Left kidney (tissue), 2 donors: ENCODE data around the gene CMTM8. TPM values are rescaled to one million over a fixed set of nuclear protein-coding genes. Genes with fewer than 3 reads are reported as not detected.

ENCODE experiments used
- DNase-seq: peaks from one replicate; pipeline ENCODE4 v3.0.0-alpha.2; 2013
- polyA plus RNA-seq: library from polyadenylated mRNA; unstranded; fragments of 120-200 nt; gene quantifications from one replicate; pipeline ENCODE4 v1.2.1, GENCODE V29; 2013; ENCODE audit not compliant: insufficient read length

CMTM8 gene
- polyA plus RNA-seq, 1 donor: 8.4 TPM

DNA sequence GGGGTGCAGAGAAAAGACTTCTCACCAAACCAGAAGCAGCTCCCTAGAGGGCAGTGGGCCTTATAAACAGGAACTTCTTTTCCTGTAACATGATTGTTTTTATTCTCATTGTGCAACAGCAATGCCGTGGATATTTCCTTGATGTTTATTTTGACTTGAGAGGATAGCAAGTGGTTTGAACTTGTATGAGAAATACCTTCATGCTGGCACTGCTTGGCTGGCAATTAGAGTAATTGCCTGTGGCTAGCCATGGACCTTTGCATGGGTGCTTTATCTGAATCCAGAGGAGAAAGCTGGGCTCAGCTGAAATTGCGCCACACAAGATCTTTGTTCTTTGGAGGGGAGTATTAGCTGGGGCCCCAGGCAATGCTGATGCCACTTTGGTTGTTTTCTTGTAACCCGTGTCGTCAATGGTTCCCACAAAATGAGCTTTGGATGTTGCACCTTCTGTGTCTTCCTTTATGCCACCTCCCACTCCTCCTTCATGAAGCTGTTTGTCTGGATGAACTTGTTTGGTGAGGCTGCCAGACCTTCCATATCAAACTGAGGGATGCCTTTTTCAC lies 37.9 kb downstream of the CMTM8 start:
- DNase-seq: no peak

DNA sequence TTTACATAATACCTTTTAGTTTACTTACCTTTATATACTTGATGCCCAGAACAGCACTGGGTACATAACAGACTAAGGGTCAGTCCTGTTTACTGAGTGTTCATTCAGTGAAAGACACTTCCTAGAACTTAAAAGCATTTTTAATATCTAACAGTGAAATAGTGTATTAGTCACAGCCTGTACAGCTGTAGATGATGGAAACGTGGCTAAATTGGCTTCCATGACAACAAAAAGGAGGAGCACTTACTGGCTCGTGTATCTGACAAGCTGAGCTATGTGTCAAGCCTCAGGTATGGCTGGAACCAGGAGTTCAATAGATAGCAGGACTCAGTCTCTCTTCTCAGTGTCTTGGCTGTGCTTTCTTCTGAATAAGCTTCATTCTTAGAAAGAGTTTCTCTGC lies 40.2 kb downstream of the CMTM8 start:
- DNase-seq: no peak

- DNase-seq: no peak
Observed at GRCh38 chr3:32280262-32280910, 41.9 kb downstream of the CMTM8 start.

DNA sequence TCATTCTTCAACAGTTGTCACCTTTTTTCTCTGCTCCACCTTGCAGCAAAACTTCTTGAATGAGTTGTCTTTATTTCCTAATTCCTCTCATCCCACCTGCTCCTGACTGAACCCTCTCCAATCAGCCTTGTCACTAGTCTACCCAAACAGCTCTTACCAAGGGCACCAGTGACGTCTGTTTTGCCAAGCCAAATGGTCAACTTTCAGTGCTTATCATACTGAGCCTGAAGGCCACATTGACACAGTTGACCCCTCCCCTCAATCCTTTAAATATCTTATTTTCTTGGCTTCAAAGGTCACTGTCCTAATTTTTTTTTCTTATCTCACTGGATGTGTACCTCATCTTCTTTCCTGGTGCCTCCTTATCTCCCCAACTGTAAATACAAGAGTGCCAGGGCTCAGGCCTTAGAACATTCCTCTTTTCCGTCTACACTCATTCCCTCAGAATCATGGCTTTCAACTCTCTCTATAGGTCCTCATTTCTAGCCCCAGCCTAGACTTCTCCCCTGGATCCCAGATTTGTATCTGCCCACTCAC lies 43.2 kb downstream of the CMTM8 start:
- no peak for DNase-seq

DNA sequence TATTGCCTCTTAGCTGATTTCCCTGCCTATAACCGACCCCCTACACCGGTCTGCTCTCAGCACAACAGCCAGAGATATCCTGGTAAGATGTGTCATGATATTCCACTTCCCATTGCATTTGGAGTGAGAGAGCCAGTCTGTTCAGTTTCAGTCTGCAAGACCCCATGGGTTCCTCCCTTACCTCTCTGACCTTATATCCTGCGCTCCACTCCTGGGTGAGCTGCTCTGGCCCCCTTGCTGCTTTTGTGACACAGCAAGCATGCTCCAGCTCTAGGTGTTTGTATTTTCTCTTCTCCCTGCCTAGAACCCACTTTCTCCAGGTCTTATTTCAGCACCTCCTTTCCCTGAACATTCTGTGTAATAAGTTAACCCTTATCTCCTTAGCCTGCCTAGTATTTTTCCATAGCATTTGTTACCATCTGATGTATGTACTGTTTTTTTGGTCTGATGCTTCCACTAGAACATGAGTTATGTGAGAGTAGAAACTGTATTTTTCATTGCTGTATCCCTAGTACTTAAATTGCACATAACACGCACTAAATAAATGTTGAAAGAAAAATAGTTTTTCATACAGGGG lies 44.2 kb downstream of the CMTM8 start:
- DNase-seq: no peak

GRCh38 chr3:32283304-32283703 lies 44.8 kb downstream of the CMTM8 start:
- no peak for DNase-seq

GRCh38 chr3:32284443-32285212 lies 46.1 kb downstream of the CMTM8 start:
- no peak for DNase-seq

- peak; percentile 57 for DNase-seq
Observed at GRCh38 chr3:32285891-32286290, 47.4 kb downstream of the CMTM8 start.

DNA sequence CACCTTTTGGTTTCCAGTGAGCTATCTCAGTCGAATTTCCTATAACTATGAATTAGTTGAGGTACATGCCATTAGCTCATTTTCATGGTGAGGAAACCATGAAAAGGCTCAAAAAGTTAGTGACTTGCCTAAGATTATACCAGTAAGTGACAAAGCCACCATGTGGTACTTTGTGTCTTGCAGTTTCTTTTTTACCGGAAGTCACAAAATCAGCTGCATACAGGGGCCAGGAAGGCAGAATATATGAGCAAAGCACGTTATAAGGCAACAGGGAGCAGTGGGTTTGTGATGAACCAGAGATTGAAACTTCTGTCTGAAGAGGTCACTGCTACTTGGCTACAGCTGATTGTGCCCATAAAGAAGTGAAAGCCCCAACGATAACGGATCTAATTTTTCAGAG lies 50.3 kb downstream of the CMTM8 start:
- DNase-seq: no peak

DNA sequence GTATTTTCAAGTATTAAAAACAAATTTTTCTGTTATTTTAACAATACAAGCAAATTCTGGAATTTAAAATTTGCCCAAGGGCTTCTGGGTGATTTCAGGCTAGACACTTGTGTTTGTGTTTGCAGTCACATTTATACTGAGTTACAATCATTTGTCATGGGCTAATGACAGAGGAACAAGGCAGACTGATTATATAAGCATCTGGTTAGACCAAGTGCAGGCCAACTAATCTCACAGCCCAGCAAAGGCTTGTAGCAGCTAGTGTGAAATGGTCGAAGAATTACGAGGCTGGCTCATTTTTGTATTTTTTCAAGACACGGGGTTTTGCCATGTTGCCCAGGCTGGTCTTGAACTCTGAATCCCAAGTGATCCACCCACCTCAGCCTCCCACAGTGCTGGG lies 52.1 kb downstream of the CMTM8 start:
- no peak for DNase-seq

DNA sequence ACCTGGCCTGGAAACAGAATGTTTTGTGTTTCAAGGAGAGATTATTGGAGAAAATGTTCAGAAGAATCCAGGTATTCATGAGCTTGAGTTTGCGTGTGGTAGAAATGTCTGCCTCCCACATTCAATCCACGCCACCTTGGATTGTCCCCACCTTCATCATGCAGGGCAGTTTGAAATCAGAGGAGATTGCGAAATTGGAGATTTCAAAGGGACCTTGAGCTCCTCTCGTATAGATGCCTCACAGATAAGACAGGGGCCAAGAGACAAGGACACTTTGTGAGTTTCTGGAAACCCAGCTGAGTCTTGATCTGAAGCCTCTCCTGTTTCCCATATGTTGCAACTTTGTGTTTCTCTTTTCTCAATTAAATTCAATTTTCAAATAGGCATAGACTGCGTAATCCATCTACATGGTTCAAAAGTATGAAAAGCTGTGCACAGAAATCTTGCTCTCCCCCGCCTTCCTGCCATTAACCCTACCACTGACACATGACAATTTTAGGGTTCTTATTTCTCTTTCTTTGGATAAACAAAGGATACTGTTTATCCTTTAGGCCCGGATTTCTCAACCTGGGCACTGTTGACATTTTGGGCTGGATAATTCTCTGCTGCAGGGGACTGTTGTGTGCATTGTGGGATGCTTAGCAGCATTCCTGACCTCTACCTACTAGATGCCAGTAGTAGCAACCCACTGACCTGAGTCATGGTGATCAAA lies 53.8 kb downstream of the CMTM8 start:
- no peak for DNase-seq

GRCh38 chr3:32293903-32294302 lies 55.4 kb downstream of the CMTM8 start:
- no peak for DNase-seq

DNA sequence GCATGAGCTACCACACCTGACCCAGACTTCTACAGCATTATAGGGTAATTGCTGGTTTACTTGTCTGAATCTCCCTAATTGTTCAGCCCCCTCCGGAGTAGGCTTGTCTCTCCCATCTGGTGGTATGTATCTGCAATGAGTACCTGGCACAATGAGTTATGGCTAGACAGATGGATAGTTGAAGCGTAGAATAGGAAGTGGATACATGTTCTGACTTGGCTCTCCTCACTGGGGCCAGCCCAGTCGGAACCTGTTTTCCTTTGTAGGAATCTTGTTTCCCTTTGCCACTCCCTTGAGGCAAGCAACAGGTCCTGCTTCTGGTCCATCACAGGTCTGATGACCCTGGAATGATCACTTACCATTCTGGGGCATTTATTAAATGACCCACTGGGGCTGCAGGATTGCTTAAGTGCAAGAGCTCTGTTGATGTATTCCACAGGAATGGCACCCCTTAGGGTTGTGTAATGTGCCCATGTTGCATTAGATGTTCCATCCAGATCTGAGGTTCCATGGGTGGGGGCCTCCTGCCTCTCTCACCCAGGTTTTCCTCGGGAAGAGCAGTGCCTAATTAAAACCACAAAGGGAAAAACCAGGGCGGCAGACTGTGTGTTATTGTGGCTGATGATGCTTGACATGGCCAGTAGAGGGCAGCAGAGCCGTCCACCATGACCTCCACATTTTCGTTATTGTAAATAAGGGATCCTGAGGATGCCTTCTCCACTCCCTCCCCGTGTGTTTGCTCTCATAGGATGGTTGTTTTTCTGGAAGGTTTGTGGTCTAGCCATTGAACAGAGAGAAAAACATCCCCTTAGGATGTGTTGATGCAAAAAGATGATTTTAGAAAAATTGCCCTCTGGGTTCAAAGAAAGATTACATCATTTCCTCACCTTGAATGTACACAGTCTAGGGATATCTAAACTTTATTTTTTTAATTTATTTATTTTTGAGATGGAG lies 58.0 kb downstream of the CMTM8 start:
- DNase-seq: peak; percentile 69

- DNase-seq: no peak
Observed at GRCh38 chr3:32297366-32297765, 58.9 kb downstream of the CMTM8 start.

DNA sequence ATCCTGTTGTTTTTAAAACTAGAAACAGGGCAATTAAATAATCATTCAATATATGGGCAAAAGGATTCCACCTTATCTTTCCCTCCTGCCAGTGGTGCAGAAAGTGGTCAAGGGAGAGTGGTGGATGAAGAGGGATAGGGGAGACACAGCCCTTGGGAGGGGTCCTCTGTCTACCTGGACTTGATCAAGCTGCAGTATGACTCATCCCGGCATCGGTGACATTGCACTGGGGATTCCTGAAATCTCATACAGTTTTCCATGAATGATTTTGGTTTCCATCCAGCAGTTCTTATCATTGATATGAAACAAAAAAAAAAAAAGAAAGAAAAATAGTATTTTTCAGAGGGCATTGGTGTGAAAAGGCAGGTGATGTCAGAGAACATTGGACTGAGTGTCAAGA lies 62.9 kb downstream of the CMTM8 start:
- DNase-seq: no peak

DNA sequence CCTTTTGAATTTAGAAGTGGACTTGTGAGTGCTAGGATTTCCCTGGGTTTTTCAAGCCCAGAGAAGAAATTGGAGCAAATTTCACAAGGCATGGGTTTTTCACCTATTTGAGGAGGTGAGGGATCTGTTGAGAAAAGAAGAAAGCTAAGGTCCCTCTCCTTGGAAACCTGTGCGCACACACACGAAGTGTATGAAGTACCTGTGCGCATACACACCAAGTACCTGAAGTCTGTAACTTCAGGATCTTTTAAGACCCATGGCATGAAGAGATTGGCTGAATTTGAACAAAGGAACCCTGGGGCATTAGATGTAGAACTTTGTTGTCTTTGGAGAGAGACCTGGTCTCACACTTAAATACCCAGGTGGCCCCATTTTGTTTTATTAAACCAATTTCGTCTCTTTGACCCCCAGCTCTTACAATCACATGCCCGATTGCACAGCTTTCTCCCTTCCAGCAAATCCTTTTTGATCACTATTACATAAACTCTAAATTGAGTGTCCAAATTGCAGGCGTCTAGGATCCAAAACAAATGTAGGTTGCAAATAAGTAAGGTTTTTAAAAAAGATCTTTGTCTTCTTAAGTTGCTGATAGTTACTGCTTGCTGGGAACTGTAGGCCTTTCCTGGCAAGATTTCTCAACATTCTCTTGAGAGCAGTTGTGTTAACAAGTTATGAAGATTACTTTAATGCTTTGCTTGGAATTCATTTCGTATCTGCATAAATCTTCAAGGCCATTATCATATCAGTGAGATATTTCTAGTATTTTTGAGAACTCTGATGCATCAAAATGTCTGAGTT lies 64.3 kb downstream of the CMTM8 start:
- no peak for DNase-seq

DNA sequence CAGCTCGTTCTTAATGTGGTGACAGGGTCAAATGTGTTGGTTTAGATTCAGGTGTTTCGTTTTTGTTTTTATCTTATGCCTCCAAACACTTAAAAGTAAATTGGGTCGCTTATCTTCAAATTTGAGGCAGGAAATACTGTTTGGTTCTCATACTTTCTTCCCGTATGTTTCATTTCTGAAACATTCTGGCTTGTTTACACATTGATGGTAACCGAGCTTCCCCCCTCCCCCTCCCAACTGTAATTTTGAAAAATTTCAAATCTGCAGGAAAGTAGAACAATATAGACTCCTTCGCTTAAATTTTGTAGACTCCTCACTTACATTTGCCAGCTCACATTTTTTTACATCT lies 64.9 kb downstream of the CMTM8 start:
- no peak for DNase-seq

GRCh38 chr3:32303977-32304881 lies 65.7 kb downstream of the CMTM8 start:
- no peak for DNase-seq

DNA sequence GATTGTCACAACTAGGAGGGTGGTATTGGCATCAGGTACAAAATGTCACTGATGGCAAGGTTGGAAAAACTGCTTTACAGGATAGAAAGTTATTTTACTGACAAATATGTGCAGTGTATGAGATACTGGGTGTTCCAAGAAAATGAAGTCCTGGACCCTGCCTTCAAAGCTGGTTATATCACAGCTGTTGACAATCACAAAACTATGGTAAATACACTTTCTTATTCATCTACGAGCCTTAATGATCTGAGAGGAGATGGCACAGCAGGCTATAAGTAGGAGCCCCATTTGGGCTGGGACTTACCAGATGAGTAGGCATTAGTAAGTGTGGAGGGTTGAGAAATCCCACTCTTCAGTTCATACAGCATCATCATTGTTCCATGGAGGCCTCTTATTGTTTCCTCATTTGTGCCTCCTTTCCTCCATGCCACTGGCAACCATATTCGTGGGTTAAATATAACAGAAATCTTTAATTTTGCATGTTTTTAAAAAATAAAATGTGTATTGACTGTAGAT lies 66.9 kb downstream of the CMTM8 start:
- DNase-seq: no peak
